ENCODE results near the gene FLAD1.

The FLAD1 gene

DNA sequence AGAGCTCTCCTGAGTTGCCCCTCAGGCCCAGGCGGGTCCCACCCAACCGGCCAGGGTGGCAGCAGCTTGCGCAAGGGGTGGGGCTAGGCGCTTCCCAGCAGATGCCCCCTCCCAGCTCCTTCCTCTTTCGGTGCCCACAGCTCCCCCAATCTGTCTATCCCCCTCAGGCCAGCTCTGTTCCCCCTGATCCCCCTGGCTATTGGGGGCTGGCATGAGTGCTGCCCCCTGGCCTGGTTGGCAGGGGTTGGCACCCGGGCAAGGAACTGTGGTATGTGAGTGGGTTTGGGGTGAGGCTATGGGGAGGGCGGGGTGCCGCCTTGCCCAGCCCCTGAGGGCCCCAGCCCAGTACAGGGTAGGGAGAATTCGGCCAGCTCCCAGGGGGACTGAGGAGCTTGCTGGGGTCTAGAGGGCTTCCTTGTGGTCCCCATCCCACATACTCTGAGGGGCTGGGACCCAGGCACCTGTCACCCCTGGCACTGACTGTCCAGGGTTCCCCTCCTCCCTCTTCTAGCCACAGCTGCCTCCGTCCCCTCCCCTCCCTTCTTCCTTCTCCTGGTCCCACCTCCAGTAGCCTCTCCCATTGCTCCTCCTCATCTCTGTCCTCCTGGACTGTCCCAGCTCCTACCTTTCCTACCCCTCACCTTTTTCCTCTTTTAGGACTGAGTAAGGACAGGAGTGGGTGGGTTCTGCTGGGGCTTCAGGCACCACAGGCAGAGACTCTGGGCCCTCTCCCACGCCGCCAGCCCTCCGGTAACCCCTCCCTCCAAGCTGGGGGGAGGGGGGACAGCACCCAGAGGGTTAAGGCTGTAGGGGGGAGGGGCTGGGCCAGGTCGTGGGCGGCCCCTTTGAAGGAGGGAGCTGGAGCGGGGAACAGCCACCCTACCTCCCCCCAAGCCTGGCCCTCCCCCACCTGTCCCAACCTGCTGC lies 25.1 kb downstream of the FLAD1 start:
- no peak for DNase-seq (ENCODE audit: low spot score)
- TF ChIP-seq CTCF (IDR thresholded peaks at IDR 0.05; ENCODE audit: extremely low read depth, insufficient read depth, missing control alignments): no peak
- in situ Hi-C loops (cut with MboI; ENCODE audit: low pct_unique_long_range_greater_than_20kb, low sequenced_read_pairs, unreplicated experiment): no loop called here

DNA sequence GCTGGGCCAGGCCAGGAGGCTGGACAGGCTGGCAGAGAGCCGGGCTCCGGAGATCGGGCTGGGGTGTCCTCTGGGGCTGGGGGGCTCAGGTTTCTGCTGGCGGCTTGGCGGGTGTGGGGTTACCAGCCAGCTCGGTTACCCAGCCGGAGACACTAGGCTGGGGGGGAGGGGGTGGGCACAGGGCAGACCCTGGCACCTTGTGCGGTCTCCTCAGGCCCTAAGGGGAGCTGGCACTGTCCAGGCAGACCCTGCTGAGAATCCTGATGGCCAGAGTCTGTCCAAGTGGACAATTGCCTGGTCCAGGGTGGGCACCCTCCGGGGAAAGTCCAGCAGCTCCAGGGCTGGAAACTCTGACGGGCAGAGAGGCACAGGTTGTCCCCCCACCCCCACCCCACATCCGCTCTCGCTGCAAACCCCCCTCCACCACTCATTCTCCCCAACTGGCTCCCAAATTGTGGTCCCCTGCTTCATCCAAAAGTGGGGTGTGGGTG lies 26.1 kb downstream of the FLAD1 start:
- TF ChIP-seq CTCF (IDR thresholded peaks at IDR 0.05; ENCODE audit: extremely low read depth, insufficient read depth, missing control alignments): no peak
- DNase-seq (ENCODE audit: low spot score): no peak
- in situ Hi-C loops (cut with MboI; ENCODE audit: low pct_unique_long_range_greater_than_20kb, low sequenced_read_pairs, unreplicated experiment): no loop called here

GRCh38 chr1:155009742-155010141 lies 26.6 kb downstream of the FLAD1 start:
- no peak for DNase-seq (ENCODE audit: low spot score)
- in situ Hi-C loops (cut with MboI; ENCODE audit: low pct_unique_long_range_greater_than_20kb, low sequenced_read_pairs, unreplicated experiment): no loop called here
- TF ChIP-seq CTCF (IDR thresholded peaks at IDR 0.05; ENCODE audit: extremely low read depth, insufficient read depth, missing control alignments): no peak

DNA sequence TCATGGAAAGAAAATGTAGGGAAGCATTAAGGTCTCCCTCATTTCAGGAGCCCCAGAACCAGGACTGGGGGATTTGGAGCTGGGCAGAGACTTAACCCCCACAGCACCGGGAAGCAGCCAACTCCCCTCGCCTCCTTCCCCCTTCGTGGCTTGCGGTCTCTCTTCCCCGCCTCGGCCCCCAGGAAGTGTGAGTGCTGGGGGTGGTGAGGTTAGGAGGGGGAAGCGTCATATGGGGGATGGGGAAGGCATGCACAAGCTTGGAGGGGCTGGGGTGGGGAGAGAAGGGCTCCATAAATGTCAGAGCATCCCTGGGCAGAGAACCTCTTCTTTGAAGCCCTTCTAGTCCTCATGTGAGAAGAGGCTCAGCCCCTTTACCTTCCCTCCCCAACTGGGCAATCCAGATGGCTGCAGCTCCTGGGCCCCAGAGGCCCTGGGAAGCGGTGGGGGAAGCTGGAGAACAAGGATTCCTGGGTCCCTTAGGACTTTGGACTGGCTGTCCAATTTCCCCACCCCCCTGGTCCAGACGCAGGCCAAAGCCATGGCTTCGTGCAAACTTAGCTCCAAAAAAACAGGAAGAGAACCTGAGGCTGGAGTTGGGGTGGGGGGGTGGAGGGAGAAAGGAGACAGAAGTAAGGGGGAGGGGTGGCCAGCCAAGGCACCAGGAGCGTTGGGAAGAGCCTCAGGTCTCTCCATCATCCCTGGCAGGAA lies 27.2 kb downstream of the FLAD1 start:
- no peak for TF ChIP-seq CTCF (IDR thresholded peaks at IDR 0.05; ENCODE audit: extremely low read depth, insufficient read depth, missing control alignments)
- DNase-seq (ENCODE audit: low spot score): no peak
- in situ Hi-C loops (cut with MboI; ENCODE audit: low pct_unique_long_range_greater_than_20kb, low sequenced_read_pairs, unreplicated experiment): no loop called here

DNA sequence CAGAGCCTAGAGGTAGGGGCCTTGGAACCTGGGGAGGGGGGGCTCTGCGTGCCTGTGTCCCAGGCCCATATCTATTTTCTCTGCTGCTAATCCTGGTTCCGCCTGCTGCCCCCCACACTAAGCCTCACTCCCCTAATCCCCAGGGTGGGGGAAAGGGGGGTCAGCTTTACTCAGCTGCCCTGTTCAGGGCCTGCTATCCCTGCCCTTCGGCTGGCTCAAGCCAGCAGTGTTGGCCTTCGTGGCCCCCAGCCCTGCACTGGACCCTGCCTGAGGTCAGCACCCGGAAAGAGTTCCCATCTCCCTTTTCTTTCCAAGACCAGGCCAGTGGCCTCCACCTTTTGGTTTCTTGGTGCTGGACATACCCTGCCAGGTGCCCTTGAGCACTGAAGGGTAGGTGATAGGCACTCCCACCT lies 27.9 kb downstream of the FLAD1 start:
- TF ChIP-seq CTCF (IDR thresholded peaks at IDR 0.05; ENCODE audit: extremely low read depth, insufficient read depth, missing control alignments): no peak
- DNase-seq (ENCODE audit: low spot score): no peak
- in situ Hi-C loops (cut with MboI; ENCODE audit: low pct_unique_long_range_greater_than_20kb, low sequenced_read_pairs, unreplicated experiment): no loop called here

GRCh38 chr1:155011437-155012025 lies 28.4 kb downstream of the FLAD1 start:
- TF ChIP-seq CTCF (IDR thresholded peaks at IDR 0.05; ENCODE audit: extremely low read depth, insufficient read depth, missing control alignments): no peak
- in situ Hi-C loops (cut with MboI; ENCODE audit: low pct_unique_long_range_greater_than_20kb, low sequenced_read_pairs, unreplicated experiment): no loop called here
- no peak for DNase-seq (ENCODE audit: low spot score)

Data from GM13977 (cell line).